HepG2 (cell line): ENCODE data around the gene TUT4. TPM values are rescaled to one million over a fixed set of nuclear protein-coding genes. Genes with fewer than 3 reads are reported as not detected.

ENCODE experiments used
- ATAC-seq: fragments of 200-7000 bp; cut with Tn5 transposase; 3 replicates; pipeline ENCODE4 v1.9.1; 2020; ENCODE audit warnings: mild to moderate bottlenecking, moderate library complexity
- BruUV-seq: library from RNA; stranded (reverse); fragments of 400-500 nt; replicated peaks from 2 replicates; lab custom pipeline; 2021; lab: Mats Ljungman, UMichigan
- CTCF ChIA-PET: fragments of 300-600 bp; formaldehyde crosslinking; extraction: SDS; loops from one replicate; lab custom pipeline; 2021; ENCODE audit warnings: low total read pairs, inconsistent platforms, low intra/inter-chr PET ratio; lab: Yijun Ruan, JAX
- POLR2A ChIA-PET: fragments of 350-600 bp; sonication (Branson Sonifier 250); formaldehyde crosslinking; loops from one replicate; lab custom pipeline; 2020; ENCODE audit warnings: antibody characterized with exemption, inconsistent platforms; lab: Yijun Ruan, JAX
- DNase-seq: peaks from one replicate; pipeline ENCODE4 v3.0.0-alpha.2; 2015; ENCODE audit warnings: low spot score
- FAIRE-seq: peaks from 3 replicates; lab custom pipeline; 2011; peaks lifted over from hg19 to GRCh38; lab: Jason Lieb, UNC
- H2AFZ ChIP-seq: one replicate; pipeline ENCODE4 v1.6.1; 2011; ENCODE audit warnings: low read length, inconsistent platforms
- H3K27ac ChIP-seq: fragments of 300-600 bp; 3 replicates; pipeline ENCODE4 v1.8.0; 2011; ENCODE audit warnings: mixed run types, mild to moderate bottlenecking, mixed read lengths, low read length, inconsistent platforms; ENCODE audit not compliant: insufficient read depth; ENCODE audit errors: extremely low read length
- H3K27me3 ChIP-seq, 2 experiments: fragments of 200-600 bp in 1 of 2; 2 replicates in 1 of 2; 3 replicates in 1 of 2; pipeline versions ENCODE4 v1.6.0 to v1.8.0; 2011; ENCODE audit warnings: low read length in 2 of 2, mild to moderate bottlenecking in 2 of 2, moderate library complexity in 2 of 2, inconsistent platforms in 1 of 2; ENCODE audit not compliant: insufficient read depth in 2 of 2, control insufficient read depth in 1 of 2
- H3K36me3 ChIP-seq, 2 experiments: fragments of 200-600 bp in 1 of 2; replicated peaks in 1 of 2; 2 replicates in 1 of 2; 3 replicates in 1 of 2; pipeline versions ENCODE4 v1.5.1 to v1.8.0; 2011; ENCODE audit warnings: low read length in 2 of 2, inconsistent platforms in 1 of 2; ENCODE audit not compliant: insufficient read depth in 2 of 2, control insufficient read depth in 1 of 2
- H3K4me1 ChIP-seq: 2 replicates; pipeline ENCODE4 v1.5.1; 2012; ENCODE audit warnings: low read length, inconsistent platforms; ENCODE audit not compliant: insufficient read depth
- H3K4me2 ChIP-seq: 2 replicates; pipeline ENCODE4 v1.6.0; 2011; ENCODE audit warnings: low read depth, low read length, inconsistent platforms
- H3K4me3 ChIP-seq, 3 experiments: fragments of 200-600 bp in 1 of 3; sonication (generic), shearing (Covaris generic) in 1 of 3; replicated peaks in 1 of 3; 2 replicates each; pipeline ENCODE4 v1.5.1; 2011 to 2016; ENCODE audit warnings: low read length in 3 of 3, inconsistent platforms in 2 of 3, low read depth in 2 of 3, mild to moderate bottlenecking in 2 of 3, control low read depth in 1 of 3, mixed read lengths in 1 of 3; ENCODE audit not compliant: insufficient read depth in 1 of 3
- H3K79me2 ChIP-seq: one replicate; pipeline ENCODE4 v1.6.1; 2011; ENCODE audit warnings: low read length, inconsistent platforms; ENCODE audit not compliant: insufficient read depth
- H3K9ac ChIP-seq: 2 replicates; pipeline ENCODE4 v1.6.0; 2011; ENCODE audit warnings: mild to moderate bottlenecking, low read depth, low read length, inconsistent platforms; ENCODE audit not compliant: insufficient read depth
- H3K9me3 ChIP-seq: 2 replicates; pipeline ENCODE4 v1.5.1; 2012; ENCODE audit warnings: mild to moderate bottlenecking, low read length
- H4K20me1 ChIP-seq: 2 replicates; pipeline ENCODE4 v1.6.0; 2011; ENCODE audit warnings: inconsistent platforms, mild to moderate bottlenecking, low read length, moderate library complexity; ENCODE audit not compliant: insufficient read depth
- AGO1 ChIP-seq: fragments of 200-400 bp; formaldehyde crosslinking; IDR thresholded peaks from 2 replicates; pipeline ENCODE4 v1.6.1; 2017; ENCODE audit warnings: mild to moderate bottlenecking, low read depth, low read length, moderate library complexity; ENCODE audit not compliant: poor library complexity, severe bottlenecking
- IKZF4 ChIP-seq: sonication (generic); formaldehyde crosslinking; IDR thresholded peaks from 2 replicates; pipeline ENCODE4 v1.5.1; 2020; ENCODE audit warnings: borderline replicate concordance, mild to moderate bottlenecking, low read depth, missing genetic modification reagents; ENCODE audit errors: not compliant biosample characterization
- MED1 ChIP-seq: sonication (generic); formaldehyde crosslinking; IDR thresholded peaks from 2 replicates; pipeline ENCODE4 v1.4.0; 2020; ENCODE audit warnings: missing genetic modification reagents
- NKX3-1 ChIP-seq: sonication (generic); formaldehyde crosslinking; IDR thresholded peaks from 2 replicates; pipeline ENCODE4 v1.5.0; 2020; ENCODE audit warnings: missing genetic modification reagents
- REXO4 ChIP-seq: sonication (generic); formaldehyde crosslinking; IDR thresholded peaks from 2 replicates; pipeline ENCODE4 v1.8.0; 2022; ENCODE audit warnings: missing genetic modification reagents, mild to moderate bottlenecking, borderline replicate concordance
- ZKSCAN5 ChIP-seq: sonication (generic); formaldehyde crosslinking; IDR thresholded peaks from 2 replicates; pipeline ENCODE4 v1.5.1; 2020; ENCODE audit warnings: mild to moderate bottlenecking, missing genetic modification reagents
- ZNF17 ChIP-seq: sonication (generic); formaldehyde crosslinking; IDR thresholded peaks from 2 replicates; pipeline ENCODE4 v1.5.0; 2020; ENCODE audit warnings: mild to moderate bottlenecking, missing genetic modification reagents
- ZNF678 ChIP-seq: sonication (generic); formaldehyde crosslinking; IDR thresholded peaks from 2 replicates; pipeline ENCODE4 v1.4.0; 2020; ENCODE audit warnings: mild to moderate bottlenecking, missing genetic modification reagents
- whole genome bisulfite sequencing: methylation state at CpG from one replicate; pipeline ENCODE4 v1.1.6; 2017; ENCODE audit warnings: low lambda C conversion rate; 5-methylcytosine and 5-hydroxymethylcytosine counted together
- in situ Hi-C: cut with HindIII; loops from 2 replicates; pipeline ENCODE4 v1.10.0; 2017; ENCODE audit warnings: low pct_unique_long_range_greater_than_20kb; ENCODE audit not compliant: extremely low pct_ligation_motif_present
- intact Hi-C: fragments of 100-400 bp; cut with micrococcal nuclease; formaldehyde crosslinking; loops from one replicate; pipeline ENCODE4 v1.10.0; 2022; ENCODE audit not compliant: unreplicated experiment
- polyA plus RNA-seq, 8 experiments: library from polyadenylated mRNA; depleted of rRNA in 3 of 8; stranded (reverse) in 7 of 8; unstranded in 1 of 8; fragments of >200 nt; fragmentation: Illumina TruSeq in 4 of 8; extraction: Trizol in 4 of 8; gene quantifications; 2 replicates each; pipeline versions ENCODE4 v1.2.1 to v1.2.3, GENCODE V29; 2011 to 2016; ENCODE audit warnings: low read depth in 4 of 8, missing spikeins in 1 of 8, mixed read lengths in 1 of 8; ENCODE audit not compliant: insufficient read depth in 1 of 8
- total RNA-seq, 5 experiments: library from RNA; depleted of rRNA; stranded (reverse); fragments of >200 nt; fragmentation: Illumina TruSeq; extraction: Trizol; gene quantifications; 2 replicates each; pipeline ENCODE4 v1.2.3, GENCODE V29; 2016; ENCODE audit warnings: low read depth in 1 of 5
- TF ChIP-seq, protein P1 (sequence below): sonication (generic); formaldehyde crosslinking; IDR thresholded peaks from 2 replicates; pipeline ENCODE4 v1.8.1; 2022; ENCODE audit warnings: mild to moderate bottlenecking, missing genetic modification reagents
- TF ChIP-seq, protein P2 (sequence below): sonication (generic); formaldehyde crosslinking; IDR thresholded peaks from 2 replicates; pipeline ENCODE4 v1.5.0; 2020; ENCODE audit warnings: mild to moderate bottlenecking, missing genetic modification reagents, borderline replicate concordance

The TUT4 gene
- total and polyA plus RNA-seq, 2 of the 13 experiments (the other 11 are each of a cell fraction or from before 2014, with no cell fraction given), result 44.7 to 53.5 TPM

DNA sequence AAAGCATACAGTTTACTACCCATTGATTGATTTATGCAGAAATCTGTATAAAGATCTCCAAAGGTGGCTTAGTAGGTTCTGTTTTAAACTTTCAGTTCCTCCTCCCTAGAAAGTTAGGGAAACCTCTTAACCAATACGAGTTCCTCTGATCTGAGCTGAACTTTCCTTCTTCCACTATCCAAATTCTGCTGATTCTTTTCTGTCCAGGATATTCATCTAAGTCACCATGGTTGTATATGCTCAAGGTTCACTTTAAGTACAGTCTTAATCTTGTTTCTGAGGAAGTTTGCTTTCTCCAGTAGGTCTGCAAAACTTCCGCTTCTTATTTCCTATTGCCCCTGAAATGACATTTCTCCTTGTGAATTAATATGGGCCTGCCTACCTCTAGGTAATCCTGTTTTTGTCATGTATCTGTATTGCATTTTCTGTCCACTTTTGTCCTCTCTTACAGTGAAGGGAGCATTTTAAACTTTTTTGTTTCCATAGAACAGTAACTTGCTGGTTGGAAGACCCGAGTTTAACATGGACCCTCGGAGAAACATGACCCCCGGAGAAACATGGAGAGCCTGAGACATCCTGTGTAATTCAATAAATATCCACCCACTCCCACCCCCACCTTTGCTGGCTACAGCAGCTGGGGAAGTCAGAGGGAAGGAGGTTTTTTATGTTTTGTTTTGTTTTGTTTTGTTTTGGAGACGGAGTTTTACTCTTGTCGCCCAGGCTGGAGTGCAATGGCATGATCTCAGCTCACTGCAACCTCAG lies 16.7 kb upstream of the TUT4 start:
- H3K27me3 ChIP-seq, result no peaks in the 10 kb centered on the region; a peak in 1 of 5 replicates
- no peak overlapping the region for H2AFZ ChIP-seq
- no peaks in the 10 kb centered on the region for H3K9me3 ChIP-seq
- WGBS, result 68% methylated on average over 7 of the region's 7 CpGs
- no peaks in the 10 kb centered on the region for H4K20me1 ChIP-seq
- in situ Hi-C loops, result no loop called here
- H3K9ac ChIP-seq, result no peak overlapping the region
- intact Hi-C loops, result no loop called here
- ChIA-PET CTCF (no interaction called here), POLR2A (no interaction called here)
- DNase-seq (no peak), ATAC-seq (no peak), FAIRE-seq (no peak)
- H3K79me2 ChIP-seq, result no peaks in the 10 kb centered on the region
- H3K4me2 ChIP-seq, result no peak overlapping the region
- H3K36me3 ChIP-seq, result no peaks in the 10 kb centered on the region
- no peak overlapping the region for H3K27ac ChIP-seq
- no peak overlapping the region for H3K4me3 ChIP-seq
- H3K4me1 ChIP-seq, result peaks cover 10% of the 10 kb centered on the region
- BruUV-seq, result no TSS peak
- TF ChIP-seq NKX3-1, result no peak
- no peak for TF ChIP-seq IKZF4 (CRISPR knock-in tag)
- TF ChIP-seq REXO4 (CRISPR knock-in tag), result no peak
- TF ChIP-seq ZNF678, result no peak
- no peak for TF ChIP-seq ZKSCAN5 (CRISPR knock-in tag)
- TF ChIP-seq, protein P1, sequence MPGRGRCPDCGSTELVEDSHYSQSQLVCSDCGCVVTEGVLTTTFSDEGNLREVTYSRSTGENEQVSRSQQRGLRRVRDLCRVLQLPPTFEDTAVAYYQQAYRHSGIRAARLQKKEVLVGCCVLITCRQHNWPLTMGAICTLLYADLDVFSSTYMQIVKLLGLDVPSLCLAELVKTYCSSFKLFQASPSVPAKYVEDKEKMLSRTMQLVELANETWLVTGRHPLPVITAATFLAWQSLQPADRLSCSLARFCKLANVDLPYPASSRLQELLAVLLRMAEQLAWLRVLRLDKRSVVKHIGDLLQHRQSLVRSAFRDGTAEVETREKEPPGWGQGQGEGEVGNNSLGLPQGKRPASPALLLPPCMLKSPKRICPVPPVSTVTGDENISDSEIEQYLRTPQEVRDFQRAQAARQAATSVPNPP (CRISPR knock-in tag), result no peak
- TF ChIP-seq, protein P2, sequence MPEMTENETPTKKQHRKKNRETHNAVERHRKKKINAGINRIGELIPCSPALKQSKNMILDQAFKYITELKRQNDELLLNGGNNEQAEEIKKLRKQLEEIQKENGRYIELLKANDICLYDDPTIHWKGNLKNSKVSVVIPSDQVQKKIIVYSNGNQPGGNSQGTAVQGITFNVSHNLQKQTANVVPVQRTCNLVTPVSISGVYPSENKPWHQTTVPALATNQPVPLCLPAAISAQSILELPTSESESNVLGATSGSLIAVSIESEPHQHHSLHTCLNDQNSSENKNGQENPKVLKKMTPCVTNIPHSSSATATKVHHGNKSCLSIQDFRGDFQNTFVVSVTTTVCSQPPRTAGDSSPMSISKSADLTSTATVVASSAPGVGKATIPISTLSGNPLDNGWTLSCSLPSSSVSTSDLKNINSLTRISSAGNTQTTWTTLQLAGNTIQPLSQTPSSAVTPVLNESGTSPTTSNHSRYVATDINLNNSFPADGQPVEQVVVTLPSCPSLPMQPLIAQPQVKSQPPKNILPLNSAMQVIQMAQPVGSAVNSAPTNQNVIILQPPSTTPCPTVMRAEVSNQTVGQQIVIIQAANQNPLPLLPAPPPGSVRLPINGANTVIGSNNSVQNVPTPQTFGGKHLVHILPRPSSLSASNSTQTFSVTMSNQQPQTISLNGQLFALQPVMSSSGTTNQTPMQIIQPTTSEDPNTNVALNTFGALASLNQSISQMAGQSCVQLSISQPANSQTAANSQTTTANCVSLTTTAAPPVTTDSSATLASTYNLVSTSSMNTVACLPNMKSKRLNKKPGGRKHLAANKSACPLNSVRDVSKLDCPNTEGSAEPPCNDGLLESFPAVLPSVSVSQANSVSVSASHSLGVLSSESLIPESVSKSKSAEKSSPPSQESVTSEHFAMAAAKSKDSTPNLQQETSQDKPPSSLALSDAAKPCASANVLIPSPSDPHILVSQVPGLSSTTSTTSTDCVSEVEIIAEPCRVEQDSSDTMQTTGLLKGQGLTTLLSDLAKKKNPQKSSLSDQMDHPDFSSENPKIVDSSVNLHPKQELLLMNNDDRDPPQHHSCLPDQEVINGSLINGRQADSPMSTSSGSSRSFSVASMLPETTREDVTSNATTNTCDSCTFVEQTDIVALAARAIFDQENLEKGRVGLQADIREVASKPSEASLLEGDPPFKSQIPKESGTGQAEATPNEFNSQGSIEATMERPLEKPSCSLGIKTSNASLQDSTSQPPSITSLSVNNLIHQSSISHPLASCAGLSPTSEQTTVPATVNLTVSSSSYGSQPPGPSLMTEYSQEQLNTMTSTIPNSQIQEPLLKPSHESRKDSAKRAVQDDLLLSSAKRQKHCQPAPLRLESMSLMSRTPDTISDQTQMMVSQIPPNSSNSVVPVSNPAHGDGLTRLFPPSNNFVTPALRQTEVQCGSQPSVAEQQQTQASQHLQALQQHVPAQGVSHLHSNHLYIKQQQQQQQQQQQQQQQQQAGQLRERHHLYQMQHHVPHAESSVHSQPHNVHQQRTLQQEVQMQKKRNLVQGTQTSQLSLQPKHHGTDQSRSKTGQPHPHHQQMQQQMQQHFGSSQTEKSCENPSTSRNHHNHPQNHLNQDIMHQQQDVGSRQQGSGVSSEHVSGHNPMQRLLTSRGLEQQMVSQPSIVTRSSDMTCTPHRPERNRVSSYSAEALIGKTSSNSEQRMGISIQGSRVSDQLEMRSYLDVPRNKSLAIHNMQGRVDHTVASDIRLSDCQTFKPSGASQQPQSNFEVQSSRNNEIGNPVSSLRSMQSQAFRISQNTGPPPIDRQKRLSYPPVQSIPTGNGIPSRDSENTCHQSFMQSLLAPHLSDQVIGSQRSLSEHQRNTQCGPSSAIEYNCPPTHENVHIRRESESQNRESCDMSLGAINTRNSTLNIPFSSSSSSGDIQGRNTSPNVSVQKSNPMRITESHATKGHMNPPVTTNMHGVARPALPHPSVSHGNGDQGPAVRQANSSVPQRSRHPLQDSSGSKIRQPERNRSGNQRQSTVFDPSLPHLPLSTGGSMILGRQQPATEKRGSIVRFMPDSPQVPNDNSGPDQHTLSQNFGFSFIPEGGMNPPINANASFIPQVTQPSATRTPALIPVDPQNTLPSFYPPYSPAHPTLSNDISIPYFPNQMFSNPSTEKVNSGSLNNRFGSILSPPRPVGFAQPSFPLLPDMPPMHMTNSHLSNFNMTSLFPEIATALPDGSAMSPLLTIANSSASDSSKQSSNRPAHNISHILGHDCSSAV (CRISPR knock-in tag), result no peak
- TF ChIP-seq MED1 (CRISPR knock-in tag), result no peak
- TF ChIP-seq AGO1, result no peak
- TF ChIP-seq ZNF17 (CRISPR knock-in tag), result no peak
